ENCODE data around the gene RUNX3. TPM values are rescaled to one million over a fixed set of nuclear protein-coding genes. Genes with fewer than 3 reads are reported as not detected.

Gene RUNX3
- total RNA-seq, 2 donors from 2014 or later: 1.6 to 5.7 TPM

DNA sequence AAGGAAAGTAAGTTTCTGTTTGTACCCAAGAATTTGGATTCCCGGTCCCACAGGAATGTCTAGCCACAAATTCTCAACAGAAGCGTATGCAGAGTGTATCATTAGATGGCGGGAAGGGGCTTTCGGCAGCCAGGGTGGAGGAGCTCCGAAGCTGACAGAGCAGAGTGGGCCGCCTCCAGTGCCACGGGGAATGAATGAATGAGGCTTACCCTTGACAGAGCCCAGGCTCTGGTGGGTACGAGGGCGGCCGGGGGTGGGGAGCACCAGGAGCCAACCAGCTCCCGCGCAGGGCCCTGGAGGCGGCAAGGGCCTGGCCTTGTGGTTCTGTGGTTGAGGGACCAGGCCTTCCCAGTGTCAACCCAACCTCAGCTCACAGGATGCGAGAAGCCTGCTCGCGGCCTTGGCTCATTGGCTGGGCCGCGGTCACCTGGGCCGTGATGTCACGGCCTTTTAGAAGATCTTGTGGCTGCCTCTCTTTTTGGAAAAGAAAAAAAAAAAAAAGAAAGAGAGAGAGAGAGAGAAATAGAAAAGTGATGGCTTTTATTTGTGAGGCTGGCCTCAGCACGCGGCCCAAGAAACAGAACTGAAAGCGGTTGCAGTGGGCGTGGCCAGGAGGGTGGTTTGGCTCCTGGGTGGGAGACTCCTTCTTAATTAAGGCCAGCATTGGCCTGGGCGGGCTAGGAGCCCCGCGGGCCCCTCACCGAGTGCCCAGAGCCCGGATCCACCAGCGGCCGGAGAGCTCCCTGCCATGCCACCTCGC is 34.9 kb upstream of the RUNX3 start:
- ATAC-seq (peak; percentile 68), DNase-seq (peak; percentile 66 to 76)
- intact Hi-C loops (cut with DNase I, micrococcal nuclease): no loop called here

GRCh38 chr1:24963943-24964693 is 34.0 kb upstream of the RUNX3 start:
- no peak for DNase-seq
- ATAC-seq: no peak
- intact Hi-C loops (cut with DNase I, micrococcal nuclease): no loop called here

DNA sequence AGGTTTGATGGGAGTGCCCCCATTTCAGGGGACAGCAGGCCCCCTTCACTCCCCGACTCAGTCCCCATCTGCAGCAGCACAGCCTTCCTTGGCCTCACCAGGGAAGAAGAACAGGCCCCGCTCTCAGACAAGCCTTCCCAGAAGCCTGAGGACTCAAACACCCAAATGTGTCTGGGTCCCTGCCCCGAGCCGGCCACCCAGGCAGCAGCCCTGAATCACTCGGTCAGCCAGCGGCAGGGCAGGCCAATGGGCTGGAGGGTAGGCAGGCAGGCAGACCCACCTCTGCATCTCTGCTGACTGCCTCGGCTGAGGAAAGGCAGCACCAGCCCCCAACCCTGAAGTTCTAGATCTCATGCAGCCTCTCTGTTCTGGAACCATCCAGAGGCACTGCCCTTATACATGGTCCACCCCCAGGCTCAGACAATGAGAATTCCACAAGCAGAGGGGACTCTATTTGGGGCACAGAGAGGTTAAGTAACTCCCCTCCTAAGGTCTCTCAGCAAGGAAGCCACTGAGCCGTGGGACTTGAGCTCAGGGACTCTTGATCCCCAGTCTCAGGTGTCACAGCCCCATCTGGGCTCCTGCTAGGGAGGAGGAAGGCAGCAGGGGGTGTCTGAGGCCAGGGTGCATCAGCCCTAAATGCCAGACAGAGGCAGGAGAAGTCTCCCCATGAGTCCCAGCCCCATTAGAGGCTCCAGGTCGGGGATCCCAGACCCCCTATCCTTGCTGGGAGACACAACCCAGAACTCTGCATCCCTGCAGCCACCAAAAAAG is 33.2 kb upstream of the RUNX3 start:
- ATAC-seq (no peak), DNase-seq (no peak)
- intact Hi-C loops (cut with DNase I, micrococcal nuclease): no loop called here

DNA sequence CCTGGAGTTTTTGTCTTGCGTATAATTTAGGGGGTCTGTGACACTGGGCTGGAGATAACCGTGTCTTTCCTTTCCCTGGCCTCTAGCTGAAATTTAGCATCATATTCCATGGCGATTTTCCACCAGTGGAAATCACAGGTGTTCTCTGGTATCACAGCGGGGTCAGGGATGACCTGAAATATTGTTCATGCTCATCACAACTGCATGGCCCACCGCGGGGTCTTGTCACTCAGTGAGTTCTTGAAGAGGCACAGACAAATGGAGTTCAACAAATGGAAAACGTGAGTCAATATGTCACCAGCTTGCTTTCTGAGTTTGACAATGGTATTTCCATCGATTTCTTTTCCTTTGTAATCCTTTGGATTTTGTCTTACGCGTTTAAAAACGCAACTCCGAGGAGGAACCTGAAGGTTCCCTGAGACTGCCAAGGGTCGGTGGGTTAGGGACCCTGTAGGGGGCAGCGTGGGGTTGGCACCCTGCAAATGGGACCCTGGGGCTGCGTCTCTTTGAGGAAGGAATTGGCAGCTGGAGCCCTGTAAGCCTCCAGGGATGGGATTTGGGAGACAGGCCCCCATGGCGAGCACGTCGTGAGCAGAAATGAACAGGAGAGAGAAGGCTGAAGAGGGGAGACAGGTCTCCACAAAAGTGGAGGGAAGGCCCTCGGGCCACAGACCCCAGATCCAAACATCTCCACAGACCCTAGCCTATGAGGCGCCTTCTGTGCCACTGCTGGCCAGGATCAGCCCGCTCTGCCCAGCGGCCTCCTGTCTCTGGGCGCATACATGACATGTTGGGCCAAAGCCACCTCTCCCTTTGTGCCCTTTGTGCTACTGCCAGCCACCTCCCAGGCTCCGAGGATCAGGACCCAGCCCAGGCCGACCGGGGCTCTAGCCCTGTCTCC is 32.1 kb upstream of the RUNX3 start:
- intact Hi-C loops (cut with DNase I, micrococcal nuclease): no loop called here
- ATAC-seq (no peak), DNase-seq (no peak)

- ATAC-seq (no peak), DNase-seq (no peak)
- intact Hi-C loops (cut with DNase I, micrococcal nuclease): no loop called here
Measured at GRCh38 chr1:24961334-24961733, 31.3 kb upstream of the RUNX3 start.

DNA sequence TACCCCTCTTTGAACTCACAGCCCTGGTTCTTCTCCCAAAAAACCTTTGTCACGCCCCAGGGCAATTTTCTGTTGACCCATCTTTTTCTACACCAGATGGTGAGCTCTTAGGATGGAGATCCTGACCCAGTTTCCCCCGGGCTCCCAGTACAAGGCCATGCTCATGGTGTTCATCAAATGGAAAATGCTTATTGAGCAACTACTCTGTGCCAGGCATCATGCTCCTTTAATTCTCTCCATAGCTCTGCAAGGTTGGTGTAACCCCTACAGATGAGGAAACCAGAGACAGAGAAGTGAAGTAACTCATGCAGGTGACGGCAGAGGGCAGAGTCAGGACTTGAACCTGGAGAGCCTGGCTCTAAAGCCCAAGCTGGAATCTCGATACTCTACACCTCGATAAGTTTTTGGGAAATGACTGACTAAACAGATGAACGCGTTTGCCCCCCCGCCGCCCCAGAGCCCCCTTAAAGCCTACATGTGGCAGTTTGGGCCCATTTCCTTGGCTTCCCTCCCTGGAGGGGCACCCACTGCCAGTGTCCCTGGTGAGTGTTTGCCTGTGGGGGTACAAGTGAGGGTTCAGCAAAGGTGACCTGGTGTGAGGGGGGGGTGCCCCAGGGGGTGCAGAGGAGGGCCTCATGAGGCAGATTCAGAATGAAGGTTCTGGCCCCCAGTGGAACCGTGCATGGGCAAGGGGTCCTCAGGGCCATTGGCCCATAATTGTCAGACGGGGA is 30.2 kb upstream of the RUNX3 start:
- ATAC-seq (no peak), DNase-seq (no peak)
- intact Hi-C loops (cut with DNase I, micrococcal nuclease): no loop called here

- DNase-seq (no peak), ATAC-seq (no peak)
- intact Hi-C loops (cut with DNase I, micrococcal nuclease): no loop called here
Measured at GRCh38 chr1:24959623-24959975, 29.5 kb upstream of the RUNX3 start.

- intact Hi-C loops (cut with DNase I, micrococcal nuclease): no loop called here
- ATAC-seq (no peak), DNase-seq (no peak)
Measured at GRCh38 chr1:24958766-24959622, 28.9 kb upstream of the RUNX3 start.

- intact Hi-C loops (cut with DNase I, micrococcal nuclease): no loop called here
- no peak for DNase-seq
- no peak for ATAC-seq
Measured at GRCh38 chr1:24957808-24958752, 28.0 kb upstream of the RUNX3 start.

GRCh38 chr1:24957016-24957807 is 27.1 kb upstream of the RUNX3 start:
- intact Hi-C loops (cut with DNase I, micrococcal nuclease): no loop called here
- DNase-seq (no peak), ATAC-seq (no peak)

DNA sequence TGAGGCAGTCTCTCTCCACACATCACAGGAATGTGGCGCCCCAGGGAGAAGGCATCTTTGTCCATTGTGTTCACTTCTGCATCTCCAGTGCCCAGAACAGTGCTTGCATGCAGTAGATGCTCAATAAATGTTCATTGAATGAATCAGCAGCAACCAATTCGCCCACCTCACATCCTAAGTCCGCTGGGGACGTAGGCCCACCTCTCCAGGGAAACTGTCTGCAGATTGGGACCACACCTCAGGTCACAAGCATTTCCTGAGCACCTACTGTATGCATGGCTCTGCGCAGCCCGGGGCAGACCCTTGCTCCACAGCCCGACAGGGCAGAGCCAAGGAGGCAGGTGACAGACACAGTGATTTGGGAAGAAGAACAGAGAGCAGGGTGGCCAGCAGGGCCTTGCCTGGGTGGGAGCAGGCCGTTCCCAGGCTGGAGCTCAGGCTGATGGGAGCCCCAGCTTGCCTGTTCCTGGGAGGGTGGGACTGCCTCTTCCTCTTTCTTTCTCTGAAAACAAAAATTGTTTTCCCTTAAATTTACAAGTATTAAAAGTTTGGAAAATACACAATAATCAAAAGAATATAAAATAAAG is 25.8 kb upstream of the RUNX3 start:
- intact Hi-C loops (cut with DNase I, micrococcal nuclease): no loop called here
- no peak for ATAC-seq
- no peak for DNase-seq

GRCh38 chr1:24955161-24955560 is 25.1 kb upstream of the RUNX3 start:
- intact Hi-C loops (cut with DNase I, micrococcal nuclease): no loop called here
- peak; percentile 15 for ATAC-seq
- DNase-seq: no peak

DNA sequence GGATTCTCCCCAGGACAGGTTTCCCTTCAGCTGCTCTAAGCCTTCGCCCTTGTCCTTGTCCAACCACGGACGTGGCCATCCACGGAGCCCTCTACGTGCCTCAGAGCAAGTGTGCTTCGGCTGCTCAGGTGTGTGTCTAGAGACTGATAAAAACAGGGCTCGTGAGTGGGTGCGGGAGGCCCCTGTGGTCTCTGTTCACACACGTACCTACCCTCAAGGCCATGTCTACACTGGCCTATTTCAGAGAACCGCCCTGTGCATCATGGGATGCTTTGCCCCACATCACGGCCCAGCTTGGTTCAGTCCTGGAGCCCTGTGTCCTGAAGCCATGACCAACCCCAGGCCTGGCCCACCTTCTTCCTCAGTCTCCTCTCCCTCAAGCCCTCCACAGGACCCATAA is 24.6 kb upstream of the RUNX3 start:
- DNase-seq: no peak
- no peak for ATAC-seq
- intact Hi-C loops (cut with DNase I, micrococcal nuclease): no loop called here

- DNase-seq: no peak
- no peak for ATAC-seq
- intact Hi-C loops (cut with DNase I, micrococcal nuclease): no loop called here
Measured at GRCh38 chr1:24954022-24954421, 23.9 kb upstream of the RUNX3 start.

- intact Hi-C loops (cut with DNase I, micrococcal nuclease): no loop called here
- DNase-seq (no peak), ATAC-seq (no peak)
Measured at GRCh38 chr1:24952413-24952841, 22.4 kb upstream of the RUNX3 start.

Data from left colon (tissue), 2 donors.